ENCODE data around the gene NAV2. TPM values are rescaled to one million over a fixed set of nuclear protein-coding genes. Genes with fewer than 3 reads are reported as not detected.

The NAV2 gene
- total RNA-seq, 1 experiment from 2014 or later = 2.1 TPM

- H4K20me1 ChIP-seq (ENCODE audit: insufficient read depth) = no peaks in the 10 kb centered on the region
- H3K9me2 ChIP-seq (ENCODE audit: insufficient read depth) = no peaks in the 10 kb centered on the region
- intact Hi-C loops (cut with micrococcal nuclease) = loop anchor here (5.0 to 10.0 kb wide), 2 partner anchors 388 to 489 kb away; no protein-coding TSS in a partner anchor
- ChIA-PET CTCF (interaction anchor here (2.3 to 2.4 kb wide), 2 partner anchors 180 to 188 kb away, joined by 23 to 80 read pairs; no protein-coding TSS in a partner anchor), RAD21 (ENCODE audit: low non-redundant PET in 1 of 2, low total read pairs in 2 of 2, uncharacterized antibody in 2 of 2, unreplicated experiment in 2 of 2) (no interaction called here), POLR2A (no interaction called here)
- DNase-seq (ENCODE audit: low read depth, low spot score) (no peak), ATAC-seq (no peak)
- BruUV-seq (replicated peaks) = no TSS peak
- H2AFZ ChIP-seq (ENCODE audit: low read depth, low read length, poor library complexity, severe bottlenecking) = no peak overlapping the region
- H3K4me1 ChIP-seq (ENCODE audit: control insufficient read depth in 1 of 2, insufficient read depth in 2 of 2, low read length in 2 of 2) = no peaks in the 10 kb centered on the region
- no peaks in the 10 kb centered on the region for H3K9me3 ChIP-seq (ENCODE audit: control insufficient read depth in 1 of 2, insufficient read depth in 1 of 2, low read depth in 1 of 2, low read length in 2 of 2)
- H3K27me3 ChIP-seq (ENCODE audit: insufficient read depth, low read length) = no peaks in the 10 kb centered on the region
- no peak overlapping the region for H3K27ac ChIP-seq (ENCODE audit: low read depth, low read length)
- TF ChIP-seq JUND (IDR thresholded peaks at IDR 0.05) = no peak
- no peak for TF ChIP-seq REST (IDR thresholded peaks at IDR 0.05; ENCODE audit: low read depth)
- H3K4me2 ChIP-seq (ENCODE audit: low read length) = no peak overlapping the region
- H3K4me3 ChIP-seq (replicated peaks in 1 of 2; ENCODE audit: low read depth in 1 of 2, low read length in 2 of 2) = no peak overlapping the region
- no peaks in the 10 kb centered on the region for H3K36me3 ChIP-seq (ENCODE audit: control insufficient read depth in 1 of 2, insufficient read depth in 2 of 2, low read length in 2 of 2)
- no peaks in the 10 kb centered on the region for H3K79me2 ChIP-seq (ENCODE audit: insufficient read depth, low read length)
- H3K9ac ChIP-seq (ENCODE audit: low read length) = no peak overlapping the region
Observed at GRCh38 chr11:19744130-19744529, 31.5 kb downstream of the NAV2 start.

- Histone ChIP-seq H3K27me3 (ENCODE audit: insufficient read depth, low read length) (peaks cover 8% of the 10 kb centered on the region; the same call in 1 of the 2 replicates), H3K79me2 (ENCODE audit: insufficient read depth, low read length) (no peaks in the 10 kb centered on the region), H3K36me3 (ENCODE audit: control insufficient read depth in 1 of 2, insufficient read depth in 2 of 2, low read length in 2 of 2) (no peaks in the 10 kb centered on the region), H3K4me3 (replicated peaks in 1 of 2; ENCODE audit: low read depth in 1 of 2, low read length in 2 of 2) (no peak overlapping the region), H2AFZ (ENCODE audit: low read depth, low read length, poor library complexity, severe bottlenecking) (no peak overlapping the region), H3K9me2 (ENCODE audit: insufficient read depth) (no peaks in the 10 kb centered on the region), H3K9ac (ENCODE audit: low read length) (no peak overlapping the region), H3K4me1 (ENCODE audit: control insufficient read depth in 1 of 2, insufficient read depth in 2 of 2, low read length in 2 of 2) (no peaks in the 10 kb centered on the region), H4K20me1 (ENCODE audit: insufficient read depth) (no peaks in the 10 kb centered on the region), H3K27ac (ENCODE audit: low read depth, low read length) (no peak overlapping the region), H3K4me2 (ENCODE audit: low read length) (no peak overlapping the region), H3K9me3 (ENCODE audit: control insufficient read depth in 1 of 2, insufficient read depth in 1 of 2, low read depth in 1 of 2, low read length in 2 of 2) (no peaks in the 10 kb centered on the region)
- CTCF ChIA-PET = no interaction called here
- ATAC-seq = no peak
- no TSS peak for BruUV-seq (replicated peaks)
- POLR2A ChIA-PET = no interaction called here
- RAD21 ChIA-PET (ENCODE audit: low non-redundant PET in 1 of 2, low total read pairs in 2 of 2, uncharacterized antibody in 2 of 2, unreplicated experiment in 2 of 2) = no interaction called here
- intact Hi-C loops (cut with micrococcal nuclease) = loop anchor here (10.0 kb wide), 1 partner anchor 491 kb away; no protein-coding TSS in a partner anchor
- TF ChIP-seq SRF (IDR thresholded peaks at IDR 0.05; ENCODE audit: low read depth) (no peak), ELF1 (IDR thresholded peaks at IDR 0.05; ENCODE audit: borderline replicate concordance, low read depth) (no peak), YY1 (IDR thresholded peaks at IDR 0.05; ENCODE audit: extremely low read depth, insufficient replicate concordance, low read depth, low read length) (no peak), EGR1 (IDR thresholded peaks at IDR 0.05; ENCODE audit: low read depth) (no peak), TCF7L2 (IDR thresholded peaks at IDR 0.05; ENCODE audit: borderline replicate concordance, extremely low read depth, insufficient read depth, insufficient read length) (no peak), CTCF (IDR thresholded peaks at IDR 0.05 in 2 of 3, conservative IDR thresholded peaks at IDR 0.05 in 1 of 3; ENCODE audit: borderline replicate concordance in 1 of 3, insufficient read depth in 1 of 3, low read depth in 2 of 3, low read length in 2 of 3) (no peak)
- DNase-seq (ENCODE audit: low read depth, low spot score) = no peak
Observed at GRCh38 chr11:19746086-19746485, 33.4 kb downstream of the NAV2 start.

All from HCT116 (cell line).